Activated naive CD8-positive, alpha-beta T cell treated with anti-CD3 and anti-CD28 coated beads, Interleukin-2, amount 10 ng/mL, durations not matched to agents 7 days and 5 days (primary cell): ENCODE results near the gene RTN4R. TPM values are rescaled to one million over a fixed set of nuclear protein-coding genes. Genes with fewer than 3 reads are reported as not detected.

Source experiments
- ATAC-seq: fragments of 150-1000 bp; cut with Tn5 transposase; one replicate; pipeline ENCODE4 v1.10.0; 2021; ENCODE audit warnings: low read depth, moderate library complexity
- POLR2A ChIA-PET: fragments of 350-600 bp; sonication (Branson Sonifier 250); formaldehyde crosslinking; loops from one replicate; lab custom pipeline; 2021; ENCODE audit warnings: antibody characterized with exemption; lab: Charles Lee
- DNase-seq: peaks from one replicate; pipeline ENCODE4 v3.0.0; 2021
- H3K27ac Mint-ChIP-seq: one replicate; pipeline ENCODE4 v1.8.0; 2022; ENCODE audit warnings: mild to moderate bottlenecking, mixed read lengths
- H3K27me3 Mint-ChIP-seq: one replicate; pipeline ENCODE4 v1.8.0; 2022; ENCODE audit warnings: mild to moderate bottlenecking, moderate library complexity, mixed read lengths
- H3K36me3 Mint-ChIP-seq: one replicate; pipeline ENCODE4 v1.8.0; 2021; ENCODE audit warnings: mild to moderate bottlenecking, mixed read lengths
- H3K4me1 Mint-ChIP-seq: one replicate; pipeline ENCODE4 v1.8.0; 2021; ENCODE audit warnings: mixed read lengths
- H3K4me3 Mint-ChIP-seq: one replicate; pipeline ENCODE4 v1.8.0; 2022; ENCODE audit warnings: mild to moderate bottlenecking, moderate library complexity, mixed read lengths
- H3K9me3 Mint-ChIP-seq: one replicate; pipeline ENCODE4 v1.8.0; 2021; ENCODE audit warnings: mixed read lengths
- total RNA-seq, 2 experiments: library from RNA; stranded (reverse); gene quantifications; one replicate each; pipeline ENCODE4 v1.2.3, GENCODE V29; 2021

RTN4R gene
- total RNA-seq, 2 experiments from 2014 or later = 5.7 to 6.1 TPM

DNA sequence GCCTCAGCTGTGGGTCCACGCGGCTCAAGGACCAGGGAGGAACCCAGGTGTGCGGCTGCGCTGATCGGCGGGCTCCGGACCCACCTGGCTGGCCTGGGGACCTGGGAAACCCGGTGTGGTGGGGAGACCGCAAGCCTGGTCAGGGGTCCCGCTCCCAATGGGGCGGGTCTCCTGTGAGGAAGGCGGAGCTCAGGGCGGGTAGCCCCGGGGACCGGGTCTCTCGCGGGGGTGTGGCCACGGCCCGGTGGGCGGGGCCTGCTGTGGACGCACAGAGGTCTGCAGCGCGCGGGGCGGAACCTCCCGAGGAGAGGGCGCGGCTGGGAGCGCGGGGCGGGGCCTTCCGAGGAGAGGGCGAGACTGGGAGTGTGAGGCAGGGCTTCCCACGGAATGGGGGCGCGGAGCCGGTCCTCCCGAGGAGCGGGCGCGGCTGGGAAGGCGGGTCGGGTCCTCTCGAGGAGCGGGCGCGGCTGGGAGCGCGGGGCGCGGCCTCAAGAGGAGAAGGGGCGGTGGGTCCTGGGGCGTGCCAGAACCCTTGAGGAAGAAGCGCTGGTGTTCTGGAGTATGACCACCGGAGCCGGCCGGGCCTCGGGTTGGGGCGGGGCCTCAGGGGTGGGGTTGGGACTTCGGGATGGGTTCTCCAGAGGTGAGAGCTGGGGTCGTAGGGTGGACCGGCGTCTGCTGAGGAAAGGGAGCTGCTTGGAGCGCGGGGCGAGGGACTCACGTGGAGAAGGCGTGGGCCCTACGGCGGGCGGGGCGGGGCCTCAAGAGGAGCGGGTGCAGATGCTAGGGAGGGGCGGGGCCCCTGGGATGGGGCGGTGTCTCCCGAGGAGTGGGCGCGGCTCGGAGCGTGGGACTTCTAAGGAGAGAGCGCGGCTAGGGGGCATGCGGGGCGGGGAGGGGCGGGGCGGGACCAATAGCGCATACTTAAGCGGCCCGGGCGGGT, 31.0 kb upstream of the RTN4R start:
- Mint-ChIP-seq H3K4me1 (no peaks in the 10 kb centered on the region), H3K27ac (no peak overlapping the region), H3K9me3 (no peaks in the 10 kb centered on the region), H3K36me3 (no peaks in the 10 kb centered on the region), H3K27me3 (peaks cover 20% of the 10 kb centered on the region), H3K4me3 (peak overlapping the region; percentile 80)
- POLR2A ChIA-PET = interaction anchor here (1.3 kb wide), 1 partner anchor 21 kb away, joined by 4 read pairs; the partner anchor contains the start of gene DGCR6L
- DNase-seq (peak; percentile 89), ATAC-seq (peak; percentile 81)

DNA sequence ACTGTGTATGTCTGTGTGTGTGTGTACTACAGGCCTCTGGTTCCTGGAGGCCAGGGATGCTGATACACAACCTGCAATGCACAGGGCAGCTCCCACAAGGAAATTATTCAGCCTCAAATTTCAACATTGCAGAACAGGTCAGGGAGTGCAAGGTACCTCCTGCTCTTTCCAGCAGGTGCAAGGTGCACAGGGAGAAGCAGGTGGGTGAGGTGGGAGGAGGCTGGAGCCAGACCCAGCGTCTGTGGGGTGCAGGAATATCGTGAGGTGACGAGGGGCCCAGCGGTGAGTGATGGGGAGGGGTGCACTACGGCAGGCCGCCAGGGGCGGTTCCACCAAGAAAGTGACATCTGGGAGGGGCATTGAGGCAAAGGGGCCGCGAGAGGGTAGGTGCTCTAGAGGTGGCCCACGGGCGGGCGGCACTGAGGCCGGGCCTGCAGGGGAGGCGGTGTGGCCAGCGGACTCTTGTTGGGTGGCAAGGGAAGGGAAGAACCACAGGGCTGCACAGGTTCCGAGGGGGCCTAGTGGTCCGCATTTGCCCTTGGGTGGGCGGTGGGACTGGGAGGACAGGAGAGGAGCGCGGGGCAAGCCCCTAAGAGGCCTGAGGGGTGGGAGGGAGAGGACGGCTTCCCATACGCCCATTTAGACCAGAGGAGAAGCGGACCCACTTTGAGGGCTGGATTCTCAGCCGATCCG, 30.1 kb upstream of the RTN4R start:
- H3K9me3 Mint-ChIP-seq = no peaks in the 10 kb centered on the region
- H3K27me3 Mint-ChIP-seq = peaks cover 20% of the 10 kb centered on the region
- H3K36me3 Mint-ChIP-seq = no peaks in the 10 kb centered on the region
- POLR2A ChIA-PET = interaction anchor here (1.3 kb wide), 1 partner anchor 22 kb away, joined by 4 read pairs; the partner anchor contains the start of gene DGCR6L
- H3K4me1 Mint-ChIP-seq = no peaks in the 10 kb centered on the region
- H3K4me3 Mint-ChIP-seq = peak overlapping the region; percentile 66
- H3K27ac Mint-ChIP-seq = peak overlapping the region; percentile 28
- DNase-seq (no peak), ATAC-seq (no peak)

DNA sequence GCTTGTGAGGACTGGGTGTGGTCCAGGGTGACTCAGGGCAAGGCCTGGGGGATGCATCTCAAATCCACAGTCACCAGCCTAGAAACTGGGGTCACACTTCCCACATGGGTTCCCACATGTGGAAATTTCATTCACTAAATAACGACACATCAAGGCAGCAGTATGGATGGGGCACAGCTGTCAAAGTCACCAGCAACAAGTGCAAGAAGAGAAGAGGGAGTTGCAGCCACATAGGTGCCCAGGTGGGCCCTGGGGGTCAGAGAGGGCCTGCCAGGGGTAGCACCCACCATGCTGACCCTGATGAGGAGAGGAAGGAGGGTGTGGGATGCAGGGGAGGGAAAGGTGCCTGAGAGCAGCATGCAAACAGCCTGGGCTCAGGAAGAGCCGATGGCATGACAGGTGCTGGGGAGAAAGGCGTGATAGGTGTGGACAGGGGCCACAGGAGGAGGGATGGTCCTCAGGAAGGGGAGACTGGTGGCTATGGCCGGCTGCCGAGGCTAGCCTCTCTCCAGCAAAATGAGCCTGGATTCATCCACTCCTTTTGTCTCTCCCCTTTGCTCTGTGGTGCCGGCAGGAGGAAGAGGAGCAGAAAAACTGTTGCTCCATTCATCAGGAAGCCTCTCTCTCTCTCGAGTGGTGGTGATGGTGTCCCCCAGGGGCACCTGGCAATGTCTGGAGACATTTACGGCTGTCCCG, 29.4 kb upstream of the RTN4R start:
- Mint-ChIP-seq H3K4me3 (peak overlapping the region; percentile 66), H3K27ac (peak overlapping the region; percentile 28)
- no peak for ATAC-seq

DNA sequence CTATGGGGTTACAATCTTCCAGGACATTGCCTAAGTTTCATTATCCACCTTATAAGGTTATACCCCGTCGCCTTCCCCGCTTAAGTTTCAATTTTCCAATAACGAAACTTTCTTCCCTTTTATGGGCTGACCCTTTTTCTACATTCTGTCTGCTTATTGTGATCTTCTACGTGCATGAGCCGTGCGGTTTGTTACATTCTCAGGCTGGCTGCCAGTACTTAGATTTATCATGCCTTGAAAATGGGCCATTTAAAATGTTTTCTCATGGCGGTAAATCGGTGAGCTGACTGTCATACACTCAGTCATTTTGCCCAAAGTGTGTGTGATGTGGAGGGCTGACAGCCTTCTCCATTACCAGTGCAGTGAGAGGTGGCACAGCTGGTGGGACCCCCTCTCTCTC, 28.5 kb upstream of the RTN4R start:
- Mint-ChIP-seq H3K9me3 (no peaks in the 10 kb centered on the region), H3K27ac (no peak overlapping the region), H3K36me3 (no peaks in the 10 kb centered on the region), H3K27me3 (peaks cover 16% of the 10 kb centered on the region), H3K4me1 (no peaks in the 10 kb centered on the region), H3K4me3 (no peak overlapping the region)
- POLR2A ChIA-PET = no interaction called here
- no peak for DNase-seq
- no peak for ATAC-seq

More for the DNA sequence above, 29.4 kb upstream of the RTN4R start:
- Mint-ChIP-seq H3K4me1 (no peaks in the 10 kb centered on the region), H3K27me3 (peaks cover 18% of the 10 kb centered on the region), H3K9me3 (no peaks in the 10 kb centered on the region), H3K36me3 (no peaks in the 10 kb centered on the region)
- no peak for DNase-seq
- POLR2A ChIA-PET = no interaction called here

DNA sequence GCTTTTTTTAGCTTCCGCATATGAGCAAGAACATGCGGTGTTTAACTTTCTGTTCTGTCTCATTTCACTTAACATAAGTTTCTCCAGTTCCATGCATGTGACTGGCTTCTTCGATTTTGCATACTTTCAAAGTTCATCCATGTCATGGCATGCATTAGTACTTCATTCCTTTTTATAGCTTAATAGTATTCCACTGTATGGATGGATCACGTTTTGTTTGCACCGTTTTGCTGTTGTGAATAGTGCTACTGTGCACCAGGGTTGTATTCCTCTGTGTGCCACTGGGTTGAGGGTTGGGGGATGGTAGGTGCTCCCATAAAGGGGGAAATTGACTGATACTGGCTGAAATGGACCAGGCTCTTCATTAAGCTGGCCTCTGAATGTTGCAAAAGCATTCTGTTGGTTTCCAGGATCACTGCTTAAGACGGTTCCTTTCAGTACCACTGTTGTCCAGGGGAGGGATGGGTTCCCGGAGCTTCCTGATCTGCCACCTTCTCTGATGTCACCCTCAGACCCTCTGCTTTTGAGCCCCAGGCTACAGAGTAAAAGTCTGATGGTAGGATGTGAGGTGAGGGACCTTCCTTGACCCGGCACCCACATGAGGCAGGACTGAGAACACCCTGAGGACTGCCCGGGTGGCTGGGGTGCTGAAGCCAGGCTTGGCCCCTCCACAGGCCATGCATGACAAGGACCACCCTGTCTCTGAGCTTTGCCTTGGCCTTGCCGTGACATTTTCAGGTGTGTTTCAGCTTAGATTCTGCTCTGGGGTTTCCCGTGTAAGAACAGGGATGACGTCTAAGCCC, 27.3 kb upstream of the RTN4R start:
- no peak overlapping the region for H3K27ac Mint-ChIP-seq
- H3K27me3 Mint-ChIP-seq = peaks cover 5% of the 10 kb centered on the region
- DNase-seq (no peak), ATAC-seq (no peak)
- no peaks in the 10 kb centered on the region for H3K9me3 Mint-ChIP-seq
- no peaks in the 10 kb centered on the region for H3K4me1 Mint-ChIP-seq
- no peaks in the 10 kb centered on the region for H3K36me3 Mint-ChIP-seq
- H3K4me3 Mint-ChIP-seq = no peak overlapping the region
- POLR2A ChIA-PET = no interaction called here

DNA sequence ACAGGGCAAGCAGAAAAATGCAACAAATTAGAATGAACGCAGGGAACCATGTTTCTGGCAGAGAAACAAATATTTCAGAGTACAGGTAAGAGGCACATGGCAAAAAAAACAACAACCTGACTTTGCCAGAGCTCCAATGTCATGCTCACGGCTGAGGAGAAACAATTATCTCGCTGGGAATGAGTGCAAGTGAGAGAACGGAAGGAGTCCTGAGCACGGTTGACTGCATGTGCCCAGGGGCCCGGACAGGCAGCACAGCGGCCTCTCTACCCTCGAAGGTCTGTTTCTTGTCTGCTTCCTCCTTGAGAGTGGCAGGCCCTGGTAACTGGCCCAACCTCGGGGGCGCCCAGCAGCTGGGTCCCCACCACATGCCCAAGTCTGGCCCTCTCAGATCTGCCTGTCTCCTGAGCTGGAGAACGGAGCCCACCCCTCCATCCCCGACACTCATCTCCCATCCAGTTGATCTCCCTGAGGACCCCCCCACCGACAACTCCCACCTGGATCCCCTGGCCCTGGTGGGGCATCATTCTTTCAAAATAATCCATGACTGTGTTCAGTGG, 24.6 kb upstream of the RTN4R start:
- Mint-ChIP-seq H3K27ac (no peak overlapping the region), H3K9me3 (no peaks in the 10 kb centered on the region), H3K36me3 (no peaks in the 10 kb centered on the region), H3K4me3 (no peak overlapping the region), H3K4me1 (no peaks in the 10 kb centered on the region), H3K27me3 (peaks cover 1% of the 10 kb centered on the region)
- POLR2A ChIA-PET = no interaction called here
- no peak for ATAC-seq
- no peak for DNase-seq

DNA sequence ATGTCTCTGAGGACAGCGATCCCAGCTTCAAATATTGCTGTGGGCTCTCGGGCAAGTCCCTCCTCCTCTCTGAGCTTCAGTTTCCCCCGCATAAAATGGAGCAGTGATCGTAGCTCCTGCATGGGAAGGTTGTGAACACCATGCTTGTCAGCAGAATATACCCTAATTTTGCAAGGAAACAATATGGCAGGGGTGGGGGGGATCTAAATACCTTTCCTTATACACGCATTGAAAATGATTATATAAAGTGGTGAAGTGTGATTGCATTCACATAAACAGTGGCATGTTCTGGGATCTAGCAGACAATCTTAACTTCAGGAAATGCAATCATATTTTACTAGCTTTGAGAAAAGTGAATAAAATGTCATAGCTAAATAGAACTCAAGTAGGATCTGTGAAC, 24.0 kb upstream of the RTN4R start:
- Mint-ChIP-seq H3K4me3 (no peak overlapping the region), H3K36me3 (no peaks in the 10 kb centered on the region), H3K27me3 (peaks cover 1% of the 10 kb centered on the region), H3K4me1 (no peaks in the 10 kb centered on the region), H3K9me3 (no peaks in the 10 kb centered on the region), H3K27ac (no peak overlapping the region)
- DNase-seq (no peak), ATAC-seq (no peak)
- POLR2A ChIA-PET = no interaction called here

DNA sequence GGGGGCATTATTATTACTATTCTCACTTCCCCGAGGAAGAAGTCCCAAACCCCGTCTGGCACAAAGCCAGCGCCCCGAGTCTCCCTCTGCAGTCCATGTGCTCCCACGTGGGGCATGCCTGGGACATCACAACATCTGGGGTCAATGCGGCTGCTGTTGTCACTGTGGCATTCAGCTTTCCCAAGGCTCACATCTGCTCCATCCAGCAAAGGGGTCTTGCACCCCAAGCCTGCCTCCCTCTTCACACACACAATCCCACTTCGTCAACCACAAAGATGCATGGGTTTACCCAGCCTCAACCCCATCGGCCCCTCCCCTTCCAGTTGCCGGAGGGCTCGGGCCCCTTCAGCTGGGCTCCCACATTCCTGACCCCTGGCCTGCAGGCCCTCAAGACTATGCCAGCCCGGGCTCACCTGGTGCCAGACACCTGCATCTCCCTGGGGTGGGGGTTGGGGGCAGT, 23.5 kb upstream of the RTN4R start:
- ATAC-seq (no peak), DNase-seq (no peak)
- Mint-ChIP-seq H3K9me3 (no peaks in the 10 kb centered on the region), H3K4me3 (no peak overlapping the region), H3K27ac (no peak overlapping the region), H3K27me3 (peaks cover 1% of the 10 kb centered on the region), H3K4me1 (no peaks in the 10 kb centered on the region), H3K36me3 (no peaks in the 10 kb centered on the region)
- POLR2A ChIA-PET = no interaction called here

DNA sequence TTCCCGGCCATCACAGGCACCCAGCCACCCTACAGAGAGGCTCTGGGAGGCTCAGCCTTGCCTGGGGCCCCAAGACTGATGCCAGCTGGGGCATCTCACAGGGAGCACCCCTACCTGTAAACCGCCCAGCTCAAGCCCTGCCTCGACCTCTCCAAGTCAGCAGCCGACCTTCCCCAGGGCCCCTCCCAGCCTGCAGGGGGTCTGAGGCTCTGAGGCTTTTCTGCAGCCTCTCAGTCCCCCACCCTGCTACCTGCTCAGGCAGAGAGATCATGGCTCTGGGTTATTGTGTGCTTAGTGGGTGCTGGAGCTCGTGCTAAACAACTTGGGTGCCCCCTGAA, 23.1 kb upstream of the RTN4R start:
- POLR2A ChIA-PET = no interaction called here

DNA sequence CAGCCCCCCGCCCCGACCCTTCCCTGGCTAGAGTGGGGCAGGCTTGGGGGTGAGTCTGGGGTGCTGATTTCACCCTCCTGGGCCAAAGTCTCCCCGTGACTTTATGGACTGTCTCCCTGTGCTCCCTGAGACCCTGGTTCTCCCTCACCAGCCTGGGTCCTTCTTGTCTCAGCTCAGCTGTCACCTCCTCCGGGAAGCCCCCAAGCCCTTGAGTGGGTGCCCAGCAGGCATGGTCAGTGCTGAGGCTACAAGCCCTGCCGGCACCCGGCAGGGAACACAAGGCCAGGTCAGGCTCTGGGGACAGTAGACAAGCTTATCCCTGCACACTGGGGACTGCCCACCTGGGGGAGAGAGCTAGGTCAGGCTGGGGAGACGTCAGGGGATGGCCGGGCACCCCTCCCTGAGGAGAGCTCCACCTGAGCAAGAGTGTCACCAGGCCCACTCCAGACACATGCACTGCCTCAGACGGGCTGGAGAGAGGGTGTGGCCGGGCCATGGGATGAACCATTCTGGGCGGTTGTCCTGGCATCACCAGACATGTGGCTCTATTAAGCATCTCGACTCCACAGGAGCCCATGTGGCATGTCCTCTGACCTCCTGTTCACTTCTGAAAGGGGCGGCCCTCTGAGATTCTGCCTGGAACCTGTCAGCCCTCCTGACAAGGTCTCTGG, 22.6 kb upstream of the RTN4R start:
- no peak overlapping the region for H3K4me3 Mint-ChIP-seq
- POLR2A ChIA-PET = no interaction called here
- H3K27ac Mint-ChIP-seq = no peak overlapping the region

More for the DNA sequence above, 23.1 kb upstream of the RTN4R start:
- Mint-ChIP-seq H3K27ac (no peak overlapping the region), H3K36me3 (no peaks in the 10 kb centered on the region), H3K4me1 (no peaks in the 10 kb centered on the region), H3K9me3 (no peaks in the 10 kb centered on the region), H3K27me3 (peaks cover 1% of the 10 kb centered on the region), H3K4me3 (no peak overlapping the region)
- ATAC-seq = no peak
- DNase-seq = no peak

DNA sequence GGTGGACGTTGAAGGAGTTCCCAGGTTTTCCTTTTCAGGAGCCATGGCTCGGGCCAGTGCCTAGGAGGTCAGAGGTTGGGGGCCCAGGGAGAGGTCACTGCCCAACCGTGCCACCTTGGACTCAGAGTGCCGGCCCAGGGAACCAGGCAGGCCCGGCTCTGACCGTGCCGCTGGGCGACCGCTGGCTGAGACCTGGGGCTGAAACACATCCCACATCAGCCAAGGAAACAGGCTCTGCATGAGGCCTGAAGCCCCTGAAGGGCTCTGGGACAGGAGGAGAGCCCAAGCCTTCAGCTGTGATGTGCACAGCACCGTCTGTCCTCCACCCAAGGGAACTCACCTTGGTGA, 21.9 kb upstream of the RTN4R start:
- H3K27ac Mint-ChIP-seq = no peak overlapping the region
- H3K36me3 Mint-ChIP-seq = no peaks in the 10 kb centered on the region
- ATAC-seq = no peak
- no peak overlapping the region for H3K4me3 Mint-ChIP-seq
- H3K4me1 Mint-ChIP-seq = no peaks in the 10 kb centered on the region
- POLR2A ChIA-PET = no interaction called here
- H3K9me3 Mint-ChIP-seq = no peaks in the 10 kb centered on the region
- H3K27me3 Mint-ChIP-seq = peaks cover 1% of the 10 kb centered on the region
- DNase-seq = no peak

More for the DNA sequence above, 22.6 kb upstream of the RTN4R start:
- H3K36me3 Mint-ChIP-seq = no peaks in the 10 kb centered on the region
- peaks cover 1% of the 10 kb centered on the region for H3K27me3 Mint-ChIP-seq
- H3K9me3 Mint-ChIP-seq = no peaks in the 10 kb centered on the region
- H3K4me1 Mint-ChIP-seq = no peaks in the 10 kb centered on the region
- no peak for ATAC-seq
- DNase-seq = no peak
